Fibroblast of skin of scalp (primary cell): ENCODE data around the gene ZNF304. TPM values are rescaled to one million over a fixed set of nuclear protein-coding genes. Genes with fewer than 3 reads are reported as not detected.

ENCODE experiments used
- DNase-seq: peaks from one replicate; pipeline ENCODE4 v3.0.0-alpha.2; 2013
- polyA plus RNA-seq, 2 experiments: library from polyadenylated mRNA; unstranded; fragments of 120-200 nt; gene quantifications; one replicate each; pipeline ENCODE4 v1.2.1, GENCODE V29; 2013; ENCODE audit not compliant: insufficient read length in 2 of 2

Gene ZNF304
- polyA plus RNA-seq (2013, experiment 1 of 2; ENCODE audit: insufficient read length), result 6.5 TPM
- 7.0 TPM for polyA plus RNA-seq (2013, experiment 2 of 2; ENCODE audit: insufficient read length)

- peak; percentile 98 for DNase-seq
These were observed at the start of gene ZNF304 for GRCh38 chr19:57350877-57351805. ZNF304 (plus strand) TSS chr19:57351271; CDS start chr19:57351665, 394 bp downstream.

GRCh38 chr19:57302020-57302465, 49.0 kb upstream of the ZNF304 start:
- DNase-seq, result peak; percentile 89

GRCh38 chr19:57302727-57303401, 48.2 kb upstream of the ZNF304 start:
- no peak for DNase-seq

- DNase-seq, result no peak
These were observed 46.0 kb upstream of the ZNF304 start for GRCh38 chr19:57305056-57305455.

- DNase-seq, result no peak
These were observed 42.6 kb upstream of the ZNF304 start for GRCh38 chr19:57308514-57308913.

GRCh38 chr19:57310792-57311191, 40.3 kb upstream of the ZNF304 start:
- DNase-seq, result no peak

GRCh38 chr19:57314146-57314545, 36.9 kb upstream of the ZNF304 start:
- no peak for DNase-seq

- no peak for DNase-seq
These were observed 33.6 kb upstream of the ZNF304 start for GRCh38 chr19:57317503-57317902.

- DNase-seq, result no peak
These were observed 31.2 kb upstream of the ZNF304 start for GRCh38 chr19:57319869-57320179.

GRCh38 chr19:57320180-57321084, 30.6 kb upstream of the ZNF304 start, which contains the start of gene ZNF543:
ZNF543 (plus strand) TSS chr19:57320472; CDS start chr19:57320854, 382 bp downstream.
- peak; percentile 97 for DNase-seq

GRCh38 chr19:57321116-57321515, 30.0 kb upstream of the ZNF304 start:
- no peak for DNase-seq

GRCh38 chr19:57321751-57322150, 29.3 kb upstream of the ZNF304 start:
- DNase-seq, result no peak

- no peak for DNase-seq
These were observed 26.1 kb upstream of the ZNF304 start for GRCh38 chr19:57324992-57325391.

- no peak for DNase-seq
These were observed 23.1 kb upstream of the ZNF304 start for GRCh38 chr19:57327993-57328392.

GRCh38 chr19:57334191-57334590, 16.9 kb upstream of the ZNF304 start:
- DNase-seq, result no peak

GRCh38 chr19:57338877-57339276, 12.2 kb upstream of the ZNF304 start:
- DNase-seq, result no peak

- no peak for DNase-seq
These were observed 8.5 kb upstream of the ZNF304 start for GRCh38 chr19:57342582-57342981.

GRCh38 chr19:57348136-57348535, 2.9 kb upstream of the ZNF304 start:
- peak; percentile 42 for DNase-seq

- no peak for DNase-seq
These were observed 796 bp downstream of the ZNF304 start for GRCh38 chr19:57351867-57352266.

GRCh38 chr19:57355916-57356315, 4.8 kb downstream of the ZNF304 start:
- DNase-seq, result no peak

GRCh38 chr19:57357406-57357805, 6.3 kb downstream of the ZNF304 start:
- DNase-seq, result no peak

GRCh38 chr19:57359300-57359699, 8.2 kb downstream of the ZNF304 start:
- no peak for DNase-seq
